HepG2 (cell line): Measurements from ENCODE around the gene HTRA2. TPM values are rescaled to one million over a fixed set of nuclear protein-coding genes. Genes with fewer than 3 reads are reported as not detected.

Source experiments
- BORCS8-MEF2B ChIP-seq: sonication (generic); formaldehyde crosslinking; IDR thresholded peaks from 2 replicates; pipeline ENCODE4 v1.8.0; 2022; ENCODE audit warnings: mild to moderate bottlenecking, missing genetic modification reagents
- ESRRA ChIP-seq: sonication (generic); formaldehyde crosslinking; IDR thresholded peaks from 2 replicates; pipeline ENCODE4 v1.5.1; 2020; ENCODE audit warnings: mild to moderate bottlenecking, low read depth, missing genetic modification reagents
- FOXA1 ChIP-seq, 2 experiments: fragments of 450-650 bp in 1 of 2; sonication (generic) in 1 of 2; formaldehyde crosslinking in 1 of 2; IDR thresholded peaks; 2 replicates each; pipeline versions ENCODE4 v1.4.0 to v1.6.1; 2016 to 2020; ENCODE audit warnings: missing genetic modification reagents in 1 of 2
- HNF4A ChIP-seq: sonication (generic); formaldehyde crosslinking; IDR thresholded peaks from 2 replicates; pipeline ENCODE4 v1.4.0; 2020; ENCODE audit warnings: missing genetic modification reagents
- MXI1 ChIP-seq: IDR thresholded peaks from 3 replicates; pipeline ENCODE4 v1.6.1; 2012; ENCODE audit warnings: low read depth, low read length, inconsistent platforms, borderline replicate concordance
- REXO4 ChIP-seq: sonication (generic); formaldehyde crosslinking; IDR thresholded peaks from 2 replicates; pipeline ENCODE4 v1.8.0; 2022; ENCODE audit warnings: missing genetic modification reagents, mild to moderate bottlenecking, borderline replicate concordance
- RXRA ChIP-seq: sonication (generic); formaldehyde crosslinking; IDR thresholded peaks from 2 replicates; pipeline ENCODE4 v1.5.1; 2020; ENCODE audit warnings: missing genetic modification reagents
- TBL1XR1 ChIP-seq: fragments of 150-350 bp; IDR thresholded peaks from 2 replicates; pipeline ENCODE4 v1.6.1; 2014; ENCODE audit warnings: borderline replicate concordance, low read length; ENCODE audit not compliant: partially characterized antibody
- ZBTB40 ChIP-seq, 2 experiments: fragments of 450-650 bp in 1 of 2; sonication (generic) in 1 of 2; formaldehyde crosslinking in 1 of 2; IDR thresholded peaks; 2 replicates each; pipeline versions ENCODE4 v1.6.1 to v1.8.0; 2016 to 2022; ENCODE audit warnings: antibody characterized with exemption in 1 of 2, mild to moderate bottlenecking in 1 of 2, missing genetic modification reagents in 1 of 2
- ZBTB8A ChIP-seq: sonication (generic); formaldehyde crosslinking; IDR thresholded peaks from 2 replicates; pipeline ENCODE4 v1.4.0; 2020; ENCODE audit warnings: mild to moderate bottlenecking, low read depth, missing genetic modification reagents, borderline replicate concordance
- ZNF772 ChIP-seq: sonication (generic); formaldehyde crosslinking; IDR thresholded peaks from 2 replicates; pipeline ENCODE4 v1.5.0; 2020; ENCODE audit warnings: mild to moderate bottlenecking, missing genetic modification reagents
- ZNF780A ChIP-seq: sonication (generic); formaldehyde crosslinking; IDR thresholded peaks from 2 replicates; pipeline ENCODE4 v1.8.0; 2022; ENCODE audit warnings: mild to moderate bottlenecking, missing genetic modification reagents, moderate library complexity
- ZNF879 ChIP-seq: sonication (generic); formaldehyde crosslinking; IDR thresholded peaks from 2 replicates; pipeline ENCODE4 v1.8.1; 2023; ENCODE audit warnings: missing genetic modification reagents
- ZNF883 ChIP-seq: sonication (generic); formaldehyde crosslinking; IDR thresholded peaks from 2 replicates; pipeline ENCODE4 v1.5.1; 2020; ENCODE audit warnings: mild to moderate bottlenecking, missing genetic modification reagents; ENCODE audit errors: not compliant biosample characterization
- polyA plus RNA-seq, 8 experiments: library from polyadenylated mRNA; depleted of rRNA in 3 of 8; stranded (reverse) in 7 of 8; unstranded in 1 of 8; fragments of >200 nt; fragmentation: Illumina TruSeq in 4 of 8; extraction: Trizol in 4 of 8; gene quantifications; 2 replicates each; pipeline versions ENCODE4 v1.2.1 to v1.2.3, GENCODE V29; 2011 to 2016; ENCODE audit warnings: low read depth in 4 of 8, missing spikeins in 1 of 8, mixed read lengths in 1 of 8; ENCODE audit not compliant: insufficient read depth in 1 of 8
- total RNA-seq, 5 experiments: library from RNA; depleted of rRNA; stranded (reverse); fragments of >200 nt; fragmentation: Illumina TruSeq; extraction: Trizol; gene quantifications; 2 replicates each; pipeline ENCODE4 v1.2.3, GENCODE V29; 2016; ENCODE audit warnings: low read depth in 1 of 5
- TF ChIP-seq, protein P1 (sequence below): sonication (generic); formaldehyde crosslinking; IDR thresholded peaks from 2 replicates; pipeline ENCODE4 v1.5.0; 2020; ENCODE audit warnings: mild to moderate bottlenecking, missing genetic modification reagents
- TF ChIP-seq, protein P2 (sequence below): sonication (generic); formaldehyde crosslinking; IDR thresholded peaks from 2 replicates; pipeline ENCODE4 v1.4.0; 2020; ENCODE audit warnings: mild to moderate bottlenecking, missing genetic modification reagents

The HTRA2 gene
- total and polyA plus RNA-seq, 2 of the 13 experiments (the other 11 are each of a cell fraction or from before 2014, with no cell fraction given) = 47.7 to 50.3 TPM

GRCh38 chr2:74528600-74529356, 955 bp upstream of the HTRA2 start (continued):
- TF ChIP-seq, protein P1, sequence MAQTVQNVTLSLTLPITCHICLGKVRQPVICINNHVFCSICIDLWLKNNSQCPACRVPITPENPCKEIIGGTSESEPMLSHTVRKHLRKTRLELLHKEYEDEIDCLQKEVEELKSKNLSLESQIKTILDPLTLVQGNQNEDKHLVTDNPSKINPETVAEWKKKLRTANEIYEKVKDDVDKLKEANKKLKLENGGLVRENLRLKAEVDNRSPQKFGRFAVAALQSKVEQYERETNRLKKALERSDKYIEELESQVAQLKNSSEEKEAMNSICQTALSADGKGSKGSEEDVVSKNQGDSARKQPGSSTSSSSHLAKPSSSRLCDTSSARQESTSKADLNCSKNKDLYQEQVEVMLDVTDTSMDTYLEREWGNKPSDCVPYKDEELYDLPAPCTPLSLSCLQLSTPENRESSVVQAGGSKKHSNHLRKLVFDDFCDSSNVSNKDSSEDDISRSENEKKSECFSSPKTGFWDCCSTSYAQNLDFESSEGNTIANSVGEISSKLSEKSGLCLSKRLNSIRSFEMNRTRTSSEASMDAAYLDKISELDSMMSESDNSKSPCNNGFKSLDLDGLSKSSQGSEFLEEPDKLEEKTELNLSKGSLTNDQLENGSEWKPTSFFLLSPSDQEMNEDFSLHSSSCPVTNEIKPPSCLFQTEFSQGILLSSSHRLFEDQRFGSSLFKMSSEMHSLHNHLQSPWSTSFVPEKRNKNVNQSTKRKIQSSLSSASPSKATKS = no peak
- TF ChIP-seq HNF4A (CRISPR knock-in tag) = peak; percentile 79
- TF ChIP-seq TBL1XR1 = no peak
- no peak for TF ChIP-seq RXRA (CRISPR knock-in tag)
- TF ChIP-seq ZNF883 (CRISPR knock-in tag) = peak; percentile 3
- no peak for TF ChIP-seq ZNF772
- 0 out of 2 replicates have a peak, but pooled peaks have one; percentile 14 for TF ChIP-seq ZNF780A (CRISPR knock-in tag)
- TF ChIP-seq BORCS8-MEF2B = peak; percentile 80; the same call in 1 of the 2 replicates
- TF ChIP-seq ESRRA (CRISPR knock-in tag) = 0 out of 2 replicates have a peak, but pooled peaks have one; percentile 8
- TF ChIP-seq ZBTB40 (IDR thresholded peaks at IDR 0.05) = no peak
- TF ChIP-seq ZBTB40 (CRISPR knock-in tag; IDR thresholded peaks at IDR 0.05) = 0 out of 2 replicates have a peak, but pooled peaks have one; percentile 3
- peak; percentile 55; the same call in 1 of the 2 replicates for TF ChIP-seq REXO4 (CRISPR knock-in tag)
- TF ChIP-seq FOXA1 (IDR thresholded peaks at IDR 0.05) = no peak
- 0 out of 2 replicates have a peak, but pooled peaks have one; percentile 19 for TF ChIP-seq FOXA1 (CRISPR knock-in tag; IDR thresholded peaks at IDR 0.05)
- peak; percentile 16; the same call in 1 of the 3 replicates for TF ChIP-seq MXI1
- TF ChIP-seq ZNF879 (CRISPR knock-in tag) = peak; percentile 61; the same call in 1 of the 2 replicates
- TF ChIP-seq, protein P2, sequence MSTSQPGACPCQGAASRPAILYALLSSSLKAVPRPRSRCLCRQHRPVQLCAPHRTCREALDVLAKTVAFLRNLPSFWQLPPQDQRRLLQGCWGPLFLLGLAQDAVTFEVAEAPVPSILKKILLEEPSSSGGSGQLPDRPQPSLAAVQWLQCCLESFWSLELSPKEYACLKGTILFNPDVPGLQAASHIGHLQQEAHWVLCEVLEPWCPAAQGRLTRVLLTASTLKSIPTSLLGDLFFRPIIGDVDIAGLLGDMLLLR (CRISPR knock-in tag) = no peak
- peak; percentile 7; the same call in 1 of the 2 replicates for TF ChIP-seq ZBTB8A (CRISPR knock-in tag)
